Measurements from ENCODE around the gene MTG2.

Gene MTG2

DNA sequence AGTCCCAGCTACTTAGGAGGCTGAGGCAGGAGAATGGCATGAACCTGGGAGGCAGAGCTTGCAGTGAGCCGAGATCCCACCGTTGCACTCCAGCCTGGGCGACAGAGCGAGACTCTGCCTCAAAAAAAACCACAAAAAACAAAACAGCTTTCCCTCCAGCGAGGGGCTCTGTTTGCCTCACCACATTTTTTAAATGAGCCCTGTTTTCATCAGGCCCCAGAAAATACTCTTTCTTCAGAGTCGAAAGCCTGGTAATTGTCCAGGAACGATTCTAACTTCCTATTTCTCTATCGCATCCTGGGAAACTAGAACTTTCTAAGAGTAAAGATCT is 12.2 kb downstream of the MTG2 start:
- H3K9me3 ChIP-seq (ENCODE audit: control insufficient read depth, low read length) = no peaks in the 10 kb centered on the region
- no peaks in the 10 kb centered on the region for H3K4me1 ChIP-seq (ENCODE audit: control insufficient read depth, insufficient read depth, low read length)
- no peaks in the 10 kb centered on the region for H3K27me3 ChIP-seq (ENCODE audit: control insufficient read depth, insufficient read depth, low read length)
- no peak overlapping the region for H3K4me3 ChIP-seq (ENCODE audit: low read length)
- no peak overlapping the region for H3K9ac ChIP-seq (ENCODE audit: low read length)
- H3K36me3 ChIP-seq (ENCODE audit: control insufficient read depth, insufficient read depth, low read length) = peaks cover 14% of the 10 kb centered on the region

DNA sequence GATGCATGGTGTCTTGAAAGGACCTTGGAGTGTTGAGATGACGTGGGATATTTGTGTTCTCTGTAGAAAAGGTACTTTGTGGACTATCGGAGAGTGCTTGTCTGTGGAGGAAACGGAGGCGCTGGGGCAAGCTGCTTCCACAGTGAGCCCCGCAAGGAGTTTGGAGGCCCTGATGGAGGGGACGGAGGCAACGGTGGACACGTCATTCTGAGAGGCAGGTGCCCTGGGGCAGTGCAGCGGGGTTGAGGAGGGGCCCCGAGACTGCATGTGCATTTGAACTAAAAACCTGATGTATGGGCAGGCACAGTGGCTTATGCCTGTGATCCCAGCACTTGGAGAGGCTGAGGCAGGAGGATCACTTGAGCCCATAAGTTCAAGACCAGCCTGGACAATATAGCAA is 12.9 kb downstream of the MTG2 start:
- Histone ChIP-seq H3K36me3 (ENCODE audit: control insufficient read depth, insufficient read depth, low read length) (peaks cover 14% of the 10 kb centered on the region), H3K27me3 (ENCODE audit: control insufficient read depth, insufficient read depth, low read length) (no peaks in the 10 kb centered on the region), H3K9me3 (ENCODE audit: control insufficient read depth, low read length) (no peaks in the 10 kb centered on the region), H3K9ac (ENCODE audit: low read length) (no peak overlapping the region), H3K4me3 (ENCODE audit: low read length) (no peak overlapping the region), H3K4me1 (ENCODE audit: control insufficient read depth, insufficient read depth, low read length) (no peaks in the 10 kb centered on the region)

- Histone ChIP-seq H3K4me3 (ENCODE audit: low read length) (no peak overlapping the region), H3K4me1 (ENCODE audit: control insufficient read depth, insufficient read depth, low read length) (no peaks in the 10 kb centered on the region), H3K27me3 (ENCODE audit: control insufficient read depth, insufficient read depth, low read length) (no peaks in the 10 kb centered on the region), H3K36me3 (ENCODE audit: control insufficient read depth, insufficient read depth, low read length) (peaks cover 14% of the 10 kb centered on the region), H3K9ac (ENCODE audit: low read length) (no peak overlapping the region), H3K9me3 (ENCODE audit: control insufficient read depth, low read length) (no peaks in the 10 kb centered on the region)
Measured at GRCh38 chr20:62196286-62196685, 13.5 kb downstream of the MTG2 start.

GRCh38 chr20:62197311-62197710 is 14.5 kb downstream of the MTG2 start:
- Histone ChIP-seq H3K27me3 (ENCODE audit: control insufficient read depth, insufficient read depth, low read length) (no peaks in the 10 kb centered on the region), H3K9ac (ENCODE audit: low read length) (no peak overlapping the region), H3K4me3 (ENCODE audit: low read length) (no peak overlapping the region), H3K9me3 (ENCODE audit: control insufficient read depth, low read length) (no peaks in the 10 kb centered on the region), H3K36me3 (ENCODE audit: control insufficient read depth, insufficient read depth, low read length) (peaks cover 14% of the 10 kb centered on the region), H3K4me1 (ENCODE audit: control insufficient read depth, insufficient read depth, low read length) (no peaks in the 10 kb centered on the region)

GRCh38 chr20:62197801-62198200 is 15.0 kb downstream of the MTG2 start:
- Histone ChIP-seq H3K4me3 (ENCODE audit: low read length) (no peak overlapping the region), H3K4me1 (ENCODE audit: control insufficient read depth, insufficient read depth, low read length) (no peaks in the 10 kb centered on the region), H3K27me3 (ENCODE audit: control insufficient read depth, insufficient read depth, low read length) (no peaks in the 10 kb centered on the region), H3K9me3 (ENCODE audit: control insufficient read depth, low read length) (no peaks in the 10 kb centered on the region), H3K9ac (ENCODE audit: low read length) (no peak overlapping the region), H3K36me3 (ENCODE audit: control insufficient read depth, insufficient read depth, low read length) (peaks cover 14% of the 10 kb centered on the region)

GRCh38 chr20:62198496-62198895 is 15.7 kb downstream of the MTG2 start:
- H3K4me3 ChIP-seq (ENCODE audit: low read length) = no peak overlapping the region

DNA sequence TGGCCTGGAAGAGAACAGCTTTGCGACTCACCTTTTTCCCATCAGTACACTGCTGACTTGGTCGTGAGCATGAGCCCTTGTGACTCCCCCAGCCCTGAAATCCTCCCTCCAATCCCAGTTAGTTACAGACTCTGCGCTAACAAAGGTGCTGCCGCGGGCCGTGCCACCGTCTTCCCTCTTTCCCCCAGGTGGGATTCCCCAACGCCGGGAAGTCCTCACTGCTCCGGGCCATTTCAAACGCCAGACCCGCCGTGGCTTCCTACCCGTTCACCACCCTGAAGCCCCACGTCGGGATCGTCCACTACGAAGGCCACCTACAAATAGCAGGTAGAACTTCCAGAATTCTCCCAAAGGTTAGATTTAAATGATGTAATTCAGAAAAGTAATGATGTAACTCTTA is 16.1 kb downstream of the MTG2 start:
- Histone ChIP-seq H3K36me3 (ENCODE audit: control insufficient read depth, insufficient read depth, low read length) (peaks cover 14% of the 10 kb centered on the region), H3K27me3 (ENCODE audit: control insufficient read depth, insufficient read depth, low read length) (no peaks in the 10 kb centered on the region), H3K9me3 (ENCODE audit: control insufficient read depth, low read length) (no peaks in the 10 kb centered on the region), H3K4me1 (ENCODE audit: control insufficient read depth, insufficient read depth, low read length) (no peaks in the 10 kb centered on the region), H3K9ac (ENCODE audit: low read length) (no peak overlapping the region), H3K4me3 (ENCODE audit: low read length) (no peak overlapping the region)

More at GRCh38 chr20:62198496-62198895, 15.7 kb downstream of the MTG2 start:
- Histone ChIP-seq H3K4me1 (ENCODE audit: control insufficient read depth, insufficient read depth, low read length) (no peaks in the 10 kb centered on the region), H3K9me3 (ENCODE audit: control insufficient read depth, low read length) (no peaks in the 10 kb centered on the region), H3K27me3 (ENCODE audit: control insufficient read depth, insufficient read depth, low read length) (no peaks in the 10 kb centered on the region), H3K36me3 (ENCODE audit: control insufficient read depth, insufficient read depth, low read length) (peaks cover 14% of the 10 kb centered on the region), H3K9ac (ENCODE audit: low read length) (no peak overlapping the region)

DNA sequence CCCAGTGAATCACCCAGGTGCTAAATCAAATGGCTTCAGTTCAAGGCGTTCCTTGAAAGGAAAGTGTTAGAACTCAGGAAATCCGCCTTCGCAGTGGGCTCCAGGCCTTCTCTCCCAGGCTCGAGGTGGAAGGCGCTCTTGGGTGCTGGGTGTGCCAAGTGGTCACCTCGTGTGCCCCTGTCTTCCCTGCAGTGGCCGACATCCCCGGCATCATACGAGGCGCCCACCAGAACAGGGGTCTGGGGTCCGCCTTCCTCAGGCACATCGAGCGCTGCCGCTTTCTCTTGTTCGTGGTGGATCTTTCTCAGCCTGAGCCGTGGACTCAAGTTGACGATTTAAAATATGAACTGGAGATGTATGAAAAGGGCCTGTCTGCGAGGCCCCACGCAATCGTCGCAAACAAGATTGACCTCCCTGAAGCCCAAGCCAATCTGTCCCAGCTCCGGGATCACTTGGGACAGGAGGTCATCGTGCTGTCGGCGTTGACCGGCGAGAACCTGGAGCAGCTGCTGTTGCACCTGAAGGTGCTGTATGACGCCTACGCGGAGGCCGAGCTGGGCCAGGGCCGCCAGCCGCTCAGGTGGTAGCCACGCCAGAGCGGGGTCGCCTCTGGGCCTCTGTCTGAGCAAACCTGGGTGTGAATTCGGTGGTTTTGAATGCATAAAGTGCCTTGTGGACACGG is 17.8 kb downstream of the MTG2 start:
- peaks cover 14% of the 10 kb centered on the region for H3K36me3 ChIP-seq (ENCODE audit: control insufficient read depth, insufficient read depth, low read length)
- H3K9me3 ChIP-seq (ENCODE audit: control insufficient read depth, low read length) = no peaks in the 10 kb centered on the region
- no peaks in the 10 kb centered on the region for H3K4me1 ChIP-seq (ENCODE audit: control insufficient read depth, insufficient read depth, low read length)
- no peak overlapping the region for H3K9ac ChIP-seq (ENCODE audit: low read length)
- H3K4me3 ChIP-seq (ENCODE audit: low read length) = no peak overlapping the region
- no peaks in the 10 kb centered on the region for H3K27me3 ChIP-seq (ENCODE audit: control insufficient read depth, insufficient read depth, low read length)

DNA sequence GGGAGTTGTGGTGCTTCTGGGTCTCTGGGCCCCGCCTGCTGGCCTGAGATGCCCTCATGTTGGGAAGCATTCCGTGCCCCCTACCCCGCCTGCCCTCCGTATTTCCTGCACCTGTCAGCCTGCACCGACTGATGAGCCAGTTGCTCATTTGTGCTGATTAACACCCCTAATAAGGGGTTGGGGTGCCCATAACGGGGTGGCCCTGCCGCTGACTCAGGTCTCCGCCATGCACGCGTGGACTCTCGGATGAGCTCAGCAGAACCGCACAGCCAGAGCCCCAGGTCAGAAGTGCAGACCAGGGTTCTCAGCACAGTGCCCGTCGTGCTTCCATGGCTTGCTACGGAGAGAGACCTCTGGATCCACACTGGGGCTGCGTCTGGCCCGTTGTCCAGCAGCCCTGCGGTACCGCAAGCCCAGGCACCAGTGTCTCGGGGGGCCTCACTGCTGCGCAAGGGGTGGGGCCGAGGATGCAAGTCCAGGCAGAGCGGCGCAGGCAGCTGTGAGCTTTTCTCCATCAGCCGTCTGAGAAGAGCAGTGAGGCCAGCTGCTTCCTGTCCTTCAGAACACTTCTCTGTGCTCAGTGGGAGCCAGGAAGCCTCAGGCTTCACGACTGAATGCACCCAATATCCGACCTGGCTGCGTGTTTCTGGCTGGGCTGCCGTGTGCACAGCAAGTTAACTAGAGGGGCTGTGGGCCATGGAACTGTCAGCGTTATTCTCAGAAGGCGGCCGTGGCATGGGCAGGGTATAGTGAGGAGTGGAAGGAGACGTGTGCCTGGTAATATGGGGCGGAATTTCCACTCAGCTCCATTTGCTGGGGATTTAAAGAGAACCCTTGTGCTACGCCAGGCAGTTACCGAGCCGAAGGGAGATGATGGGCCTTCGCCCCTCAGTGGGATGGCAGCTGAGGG is 18.6 kb downstream of the MTG2 start:
- peaks cover 14% of the 10 kb centered on the region for H3K36me3 ChIP-seq (ENCODE audit: control insufficient read depth, insufficient read depth, low read length)
- no peak overlapping the region for H3K4me3 ChIP-seq (ENCODE audit: low read length)
- H3K4me1 ChIP-seq (ENCODE audit: control insufficient read depth, insufficient read depth, low read length) = no peaks in the 10 kb centered on the region
- no peaks in the 10 kb centered on the region for H3K27me3 ChIP-seq (ENCODE audit: control insufficient read depth, insufficient read depth, low read length)
- no peaks in the 10 kb centered on the region for H3K9me3 ChIP-seq (ENCODE audit: control insufficient read depth, low read length)
- no peak overlapping the region for H3K9ac ChIP-seq (ENCODE audit: low read length)

GRCh38 chr20:62202083-62202395 is 19.2 kb downstream of the MTG2 start:
- Histone ChIP-seq H3K36me3 (ENCODE audit: control insufficient read depth, insufficient read depth, low read length) (peaks cover 14% of the 10 kb centered on the region), H3K4me1 (ENCODE audit: control insufficient read depth, insufficient read depth, low read length) (no peaks in the 10 kb centered on the region), H3K4me3 (ENCODE audit: low read length) (no peak overlapping the region), H3K27me3 (ENCODE audit: control insufficient read depth, insufficient read depth, low read length) (no peaks in the 10 kb centered on the region), H3K9ac (ENCODE audit: low read length) (no peak overlapping the region), H3K9me3 (ENCODE audit: control insufficient read depth, low read length) (no peaks in the 10 kb centered on the region)

DNA sequence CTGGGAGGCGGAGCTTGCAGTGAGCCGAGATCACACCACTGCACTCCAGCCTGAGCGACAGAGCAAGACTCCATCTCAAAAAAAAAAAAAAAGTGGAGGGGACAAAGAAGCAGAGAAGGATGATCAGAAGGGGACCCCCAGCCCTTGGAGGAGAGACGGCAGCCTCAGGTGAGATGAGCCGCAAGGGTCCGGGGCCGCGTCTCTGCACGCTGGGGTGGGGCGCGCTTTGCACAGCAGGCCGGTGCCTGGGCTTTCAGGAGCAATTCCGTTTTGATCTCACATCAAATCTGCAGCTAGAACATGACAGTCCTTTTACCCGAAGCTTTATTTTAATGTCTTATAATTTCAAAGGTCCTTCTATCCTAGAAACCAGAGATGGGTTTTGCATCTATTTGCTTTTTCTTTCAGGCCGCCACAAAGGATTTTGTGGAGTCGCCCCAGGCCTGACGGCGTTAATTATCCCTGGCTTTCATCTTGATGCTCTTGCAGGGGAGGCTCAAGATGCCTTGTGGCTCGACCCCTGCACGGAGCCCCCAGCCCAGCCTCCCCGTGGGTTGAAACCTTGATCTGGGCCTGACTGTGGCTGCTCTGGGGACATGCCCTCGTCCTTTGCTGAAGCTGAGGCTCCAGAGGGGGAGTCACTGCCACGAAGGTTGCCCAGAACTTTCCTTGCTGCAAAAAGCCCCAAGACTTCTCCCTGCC is 20.0 kb downstream of the MTG2 start:
- H3K4me1 ChIP-seq (ENCODE audit: control insufficient read depth, insufficient read depth, low read length) = no peaks in the 10 kb centered on the region
- H3K9me3 ChIP-seq (ENCODE audit: control insufficient read depth, low read length) = no peaks in the 10 kb centered on the region
- peaks cover 12% of the 10 kb centered on the region for H3K36me3 ChIP-seq (ENCODE audit: control insufficient read depth, insufficient read depth, low read length)
- no peak overlapping the region for H3K4me3 ChIP-seq (ENCODE audit: low read length)
- H3K9ac ChIP-seq (ENCODE audit: low read length) = no peak overlapping the region
- no peaks in the 10 kb centered on the region for H3K27me3 ChIP-seq (ENCODE audit: control insufficient read depth, insufficient read depth, low read length)

DNA sequence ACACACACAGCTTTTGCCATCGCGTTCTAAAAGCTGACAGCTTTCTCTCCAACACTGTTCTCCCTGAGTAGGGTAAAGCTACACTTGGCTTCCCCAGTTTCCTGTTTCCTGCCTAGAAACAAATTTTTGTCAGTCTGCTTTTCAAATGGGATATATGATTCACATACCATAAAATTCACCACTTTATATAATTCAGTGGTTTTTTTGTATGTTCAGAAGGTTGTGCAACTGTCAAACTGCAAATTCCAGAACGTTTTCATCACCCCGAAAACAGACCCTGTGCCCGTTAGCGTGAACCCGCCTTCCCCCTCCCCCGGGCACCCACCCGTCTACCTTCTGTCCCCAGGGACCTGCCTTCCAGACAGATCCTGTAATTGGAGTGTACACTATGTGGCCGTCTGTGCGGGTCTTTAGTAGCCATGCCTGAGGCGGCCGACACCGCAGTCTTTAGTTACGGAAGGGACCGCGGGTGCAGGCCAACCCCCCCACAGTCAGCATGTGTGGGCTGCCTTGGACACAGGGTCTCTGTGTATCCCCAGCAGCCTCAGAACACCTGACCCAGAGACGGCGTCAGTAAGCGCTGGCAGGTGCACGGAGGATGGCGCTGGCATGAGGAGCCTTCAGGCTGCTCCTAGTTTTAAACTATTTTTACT is 20.7 kb downstream of the MTG2 start:
- Histone ChIP-seq H3K9ac (ENCODE audit: low read length) (no peak overlapping the region), H3K36me3 (ENCODE audit: control insufficient read depth, insufficient read depth, low read length) (peaks cover 6% of the 10 kb centered on the region), H3K27me3 (ENCODE audit: control insufficient read depth, insufficient read depth, low read length) (peaks cover under 1% of the 10 kb centered on the region), H3K9me3 (ENCODE audit: control insufficient read depth, low read length) (no peaks in the 10 kb centered on the region), H3K4me1 (ENCODE audit: control insufficient read depth, insufficient read depth, low read length) (no peaks in the 10 kb centered on the region), H3K4me3 (ENCODE audit: low read length) (no peak overlapping the region)

All from mucosa of stomach (tissue), 1 donor.